COLO668 (cell line): Measurements from ENCODE around the gene MIEF2.

Experiments used
- DNase-seq: peaks from one replicate; lab custom pipeline; 2025; ENCODE audit not compliant: unreplicated experiment; lab: John Stamatoyannopoulos, UW

The MIEF2 gene

DNA sequence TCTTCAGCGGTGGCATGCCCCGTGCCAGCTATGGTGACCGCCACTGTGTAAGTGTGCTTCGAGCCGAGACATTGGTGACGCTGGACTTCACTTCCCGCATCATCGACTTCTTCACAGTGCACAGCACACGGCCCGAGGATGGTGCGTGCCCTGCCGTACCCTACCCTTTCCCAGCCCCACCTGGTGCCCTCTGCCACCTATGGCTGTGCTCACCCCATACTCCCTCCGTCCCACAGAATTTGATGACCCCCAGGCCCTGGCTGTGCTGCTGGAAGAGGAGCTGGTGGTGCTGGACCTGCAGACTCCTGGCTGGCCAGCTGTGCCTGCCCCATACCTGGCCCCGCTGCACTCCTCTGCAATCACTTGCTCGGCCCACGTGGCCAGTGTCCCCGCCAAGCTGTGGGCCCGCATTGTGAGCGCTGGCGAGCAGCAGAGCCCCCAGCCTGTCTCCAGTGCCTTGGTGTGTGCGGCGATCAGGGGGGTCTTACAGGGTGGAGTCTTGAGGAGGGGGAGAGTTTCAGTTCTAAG, 25.5 kb upstream of the MIEF2 start:
- DNase-seq: no peak

DNA sequence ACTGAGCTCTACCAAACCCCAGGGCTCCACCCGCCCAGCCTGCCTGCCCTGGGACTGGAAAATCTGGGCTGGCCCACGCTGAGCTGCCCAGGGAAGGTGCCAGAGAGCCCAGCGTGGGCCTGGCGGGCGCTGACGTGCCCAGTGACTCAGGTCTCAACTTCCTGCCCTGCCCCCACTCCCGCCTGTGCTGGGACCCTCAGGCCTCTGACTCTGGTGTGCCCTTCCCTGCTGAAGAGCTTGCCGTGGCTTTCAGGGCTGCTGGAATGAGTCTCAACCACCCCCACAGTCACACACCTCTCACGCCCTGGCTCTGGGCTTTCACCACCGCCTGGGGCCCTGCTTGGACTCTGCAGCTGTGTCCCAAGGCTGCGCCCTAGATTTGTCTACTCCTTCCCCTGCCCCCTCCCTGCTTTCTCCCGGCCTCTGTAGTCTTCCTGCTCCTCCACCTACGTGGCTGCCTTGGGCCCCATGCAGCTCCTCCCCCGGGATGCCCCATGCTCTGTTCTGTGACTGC, 24.7 kb upstream of the MIEF2 start:
- no peak for DNase-seq

- no peak for DNase-seq
Observed at GRCh38 chr17:18236494-18236893, 24.0 kb upstream of the MIEF2 start.

- DNase-seq: no peak
Observed at GRCh38 chr17:18237461-18237860, 23.0 kb upstream of the MIEF2 start.

- DNase-seq: no peak
Observed at GRCh38 chr17:18238299-18238698, 22.2 kb upstream of the MIEF2 start.

DNA sequence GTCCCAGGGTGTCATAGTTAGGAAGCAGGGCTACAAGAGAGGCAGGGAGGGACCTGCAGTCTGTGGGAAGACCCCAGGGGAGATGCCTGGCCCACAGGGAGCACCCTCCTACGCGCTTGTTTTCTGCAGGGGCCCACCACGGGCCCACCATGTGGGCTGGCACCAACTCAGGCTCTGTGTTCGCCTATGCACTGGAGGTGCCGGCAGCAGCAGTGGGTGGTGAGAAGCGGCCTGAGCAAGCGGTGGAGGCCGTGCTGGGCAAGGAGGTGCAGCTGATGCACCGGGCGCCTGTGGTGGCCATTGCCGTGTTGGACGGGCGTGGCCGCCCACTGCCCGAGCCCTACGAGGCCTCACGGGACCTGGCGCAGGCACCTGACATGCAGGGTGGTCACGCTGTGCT, 20.0 kb upstream of the MIEF2 start:
- no peak for DNase-seq

DNA sequence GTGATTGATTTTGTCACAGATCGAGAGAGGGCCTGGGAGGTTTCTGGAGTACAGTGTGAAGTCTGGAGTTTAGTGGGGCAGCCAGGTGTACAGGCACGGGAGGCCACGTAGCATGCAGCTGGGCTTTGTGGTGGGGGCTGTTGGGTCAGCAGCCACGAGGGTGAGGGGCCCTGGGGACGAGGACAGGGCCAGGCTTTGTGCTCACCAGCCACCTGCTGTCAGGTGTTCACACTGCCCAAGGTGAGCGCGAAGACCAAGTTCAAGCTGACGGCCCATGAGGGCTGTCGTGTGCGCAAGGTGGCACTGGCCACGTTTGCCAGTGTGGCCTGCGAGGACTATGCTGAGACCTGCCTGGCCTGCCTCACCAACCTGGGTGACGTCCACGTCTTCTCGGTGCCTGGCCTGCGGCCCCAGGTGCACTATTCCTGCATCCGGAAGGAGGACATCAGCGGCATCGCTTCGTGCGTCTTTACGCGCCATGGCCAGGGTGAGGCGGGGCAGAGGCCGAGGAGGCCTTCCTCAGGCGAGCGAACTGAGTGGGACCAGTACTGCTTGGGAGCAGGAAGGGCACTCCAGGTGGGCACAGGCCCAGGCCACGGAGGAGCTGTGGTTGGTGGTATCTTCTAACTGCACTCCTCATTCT, 19.1 kb upstream of the MIEF2 start:
- no peak for DNase-seq

- no peak for DNase-seq
Observed at GRCh38 chr17:18245038-18245776, 15.3 kb upstream of the MIEF2 start.

DNA sequence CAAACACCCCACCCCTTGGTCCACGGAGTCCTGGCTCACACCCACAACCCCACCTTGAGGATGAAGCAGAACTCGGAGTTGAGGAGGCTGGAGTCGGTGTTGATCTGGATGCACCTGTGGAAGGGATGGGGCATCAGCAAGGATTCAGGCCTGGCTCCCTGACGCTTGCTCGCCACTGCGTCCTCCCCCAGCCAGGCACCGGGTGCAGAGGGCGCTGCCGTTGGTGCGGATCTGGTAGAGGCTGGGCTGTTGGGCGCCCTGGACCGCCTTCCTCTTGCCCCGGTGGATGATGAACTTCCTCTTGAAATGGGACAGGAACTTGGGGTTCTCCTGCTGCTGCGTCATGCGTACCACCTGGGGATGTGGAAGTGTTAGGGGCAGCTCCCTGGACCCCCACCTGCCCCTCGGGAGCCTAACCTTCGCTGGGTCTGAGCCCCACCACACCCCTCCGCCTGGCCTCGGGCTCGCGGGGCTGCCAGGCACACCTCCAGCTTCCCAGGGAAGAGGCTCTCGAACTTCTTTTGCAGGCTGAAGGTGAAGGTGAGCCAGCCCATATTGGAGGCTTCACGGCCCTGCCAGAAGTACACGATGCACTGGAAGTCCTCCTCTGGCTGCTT, 14.2 kb upstream of the MIEF2 start:
- no peak for DNase-seq

GRCh38 chr17:18246880-18247612, 13.4 kb upstream of the MIEF2 start:
- DNase-seq: peak; percentile 68

- no peak for DNase-seq
Observed at GRCh38 chr17:18247613-18248001, 12.9 kb upstream of the MIEF2 start.

DNA sequence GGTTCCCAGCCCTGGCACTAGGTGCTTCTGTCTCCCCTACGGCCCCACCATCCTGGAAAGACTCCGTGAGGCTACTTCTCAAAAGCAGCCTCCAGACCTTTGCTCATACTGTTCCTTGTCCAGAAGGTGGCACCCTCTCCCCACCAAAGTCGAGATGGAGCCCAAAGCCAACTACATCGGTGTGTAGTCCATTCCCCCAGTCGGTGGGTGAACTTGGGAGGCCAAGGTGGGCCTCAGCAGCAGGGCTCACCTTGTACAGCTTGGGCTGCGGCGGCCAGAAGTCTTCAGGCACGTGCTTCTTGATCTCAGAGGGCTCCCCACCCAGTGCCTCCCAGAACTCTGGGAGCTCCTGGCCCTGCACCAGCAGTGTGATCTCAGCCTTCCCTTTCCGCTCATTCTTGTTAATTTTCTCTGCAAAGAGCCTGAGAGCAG, 12.1 kb upstream of the MIEF2 start:
- peak; percentile 43 for DNase-seq

GRCh38 chr17:18248811-18249210, 11.7 kb upstream of the MIEF2 start:
- no peak for DNase-seq

DNA sequence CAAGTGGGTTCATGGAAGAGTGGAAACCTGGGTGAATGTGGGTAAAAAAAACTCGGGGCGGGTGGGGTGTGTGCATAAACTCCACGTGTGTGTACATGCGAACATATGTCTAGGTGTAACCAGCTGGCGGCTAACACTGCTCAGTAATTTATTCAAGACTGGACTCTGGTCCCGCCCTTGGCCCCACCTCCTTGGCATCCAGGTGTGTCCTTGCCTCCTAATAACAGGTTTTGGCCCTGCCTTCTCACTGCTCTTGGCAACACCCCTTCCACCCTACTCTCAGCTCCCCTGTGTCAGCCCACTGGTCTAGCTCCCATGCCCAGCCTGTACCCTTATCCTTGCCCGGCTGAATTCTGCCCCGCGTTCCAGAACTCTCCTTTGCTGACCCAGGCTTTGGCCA, 10.2 kb upstream of the MIEF2 start:
- DNase-seq: peak; percentile 55

- DNase-seq: no peak
Observed at GRCh38 chr17:18250708-18251107, 9.8 kb upstream of the MIEF2 start.

DNA sequence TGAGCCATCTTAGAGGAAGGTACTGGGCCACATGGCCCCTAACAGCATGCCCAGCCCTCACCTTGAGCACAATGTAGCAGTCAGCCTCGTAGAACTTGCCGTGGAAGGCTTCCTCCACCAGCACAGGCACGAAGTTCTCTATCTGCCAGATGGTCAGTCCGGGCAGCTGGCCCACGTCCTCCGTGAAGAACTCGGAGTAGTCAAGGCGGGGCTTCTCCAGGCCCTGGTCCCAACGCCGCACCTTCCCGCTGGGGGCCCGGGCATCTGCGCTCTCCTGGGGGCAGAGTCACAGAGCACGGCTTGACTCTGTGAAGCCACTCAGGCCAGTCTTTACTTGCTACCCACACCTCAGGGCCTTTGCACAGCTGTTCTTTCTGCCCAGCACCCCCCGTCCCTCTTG, 9.3 kb upstream of the MIEF2 start:
- no peak for DNase-seq

DNA sequence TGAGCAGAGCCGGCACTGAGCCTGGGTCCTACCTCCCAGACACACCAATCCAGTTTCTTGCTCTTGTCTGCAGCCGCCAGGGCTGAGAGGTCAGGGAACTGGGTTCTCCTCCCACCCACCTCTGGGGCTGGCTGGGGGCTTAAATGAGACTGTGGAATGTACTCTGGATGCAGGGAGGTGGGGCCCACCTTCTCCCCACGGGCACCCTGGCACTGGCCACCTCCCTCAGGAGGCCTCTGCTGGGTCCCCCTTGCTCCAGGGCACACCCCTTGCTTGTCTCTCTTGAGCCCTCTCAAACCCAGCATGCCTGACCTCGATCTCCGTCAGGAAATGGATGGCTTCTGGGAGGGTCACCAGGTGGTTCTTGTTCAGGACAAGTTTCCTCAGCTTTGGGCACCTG, 8.3 kb upstream of the MIEF2 start:
- DNase-seq: no peak

- no peak for DNase-seq
Observed at GRCh38 chr17:18253187-18253884, 7.1 kb upstream of the MIEF2 start.

DNA sequence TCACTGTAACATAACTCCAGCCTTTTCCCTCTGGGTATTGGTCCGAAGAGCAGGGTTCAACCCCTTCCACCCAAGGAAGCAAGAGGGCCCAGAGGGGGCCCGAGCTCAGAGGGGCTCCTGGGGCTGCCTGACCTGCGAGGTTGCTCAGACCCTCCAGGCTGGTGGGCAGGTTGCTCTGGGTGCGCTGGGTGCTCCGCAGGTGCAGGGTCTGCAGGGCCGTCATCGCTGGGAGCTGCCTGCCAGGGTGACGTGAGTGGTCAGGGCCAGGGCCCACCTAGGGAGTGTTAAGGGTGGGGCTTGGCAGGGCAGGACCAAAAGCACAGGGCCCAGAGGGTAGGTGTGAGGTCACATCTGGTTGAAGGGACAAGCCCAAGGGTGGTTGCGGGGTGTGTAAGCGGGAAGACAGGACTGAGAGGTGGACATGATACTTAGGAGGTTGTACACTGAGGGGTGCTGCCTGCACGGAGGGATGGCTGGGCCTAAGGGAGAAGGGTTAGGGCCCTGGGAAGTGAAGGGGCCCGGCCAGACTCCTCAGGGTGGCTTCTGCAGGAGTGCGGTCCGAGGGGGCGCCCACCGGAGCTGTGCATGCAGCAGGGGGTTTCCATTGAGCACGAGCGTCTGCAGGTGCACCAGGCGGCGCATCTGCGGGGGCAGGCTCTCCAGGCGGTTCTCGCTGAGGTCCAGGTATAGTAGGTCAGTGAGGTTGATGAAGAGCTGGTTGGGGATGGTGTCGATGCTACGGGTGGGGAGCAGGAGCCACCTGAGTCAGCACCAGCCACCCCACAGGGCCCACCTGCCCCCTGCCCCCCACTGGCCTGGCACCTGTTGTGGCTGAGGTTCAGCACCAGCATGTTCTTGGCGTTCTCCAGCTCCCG, 6.3 kb upstream of the MIEF2 start:
- no peak for DNase-seq
